ENCODE results near the gene CDC42BPB. TPM values are rescaled to one million over a fixed set of nuclear protein-coding genes. Genes with fewer than 3 reads are reported as not detected.

The CDC42BPB gene
- total RNA-seq, 3 donors from 2014 or later (not counting 1 experiment from before 2014, with no cell fraction given), result 0.86 to 2.3 (median 2.0) TPM

DNA sequence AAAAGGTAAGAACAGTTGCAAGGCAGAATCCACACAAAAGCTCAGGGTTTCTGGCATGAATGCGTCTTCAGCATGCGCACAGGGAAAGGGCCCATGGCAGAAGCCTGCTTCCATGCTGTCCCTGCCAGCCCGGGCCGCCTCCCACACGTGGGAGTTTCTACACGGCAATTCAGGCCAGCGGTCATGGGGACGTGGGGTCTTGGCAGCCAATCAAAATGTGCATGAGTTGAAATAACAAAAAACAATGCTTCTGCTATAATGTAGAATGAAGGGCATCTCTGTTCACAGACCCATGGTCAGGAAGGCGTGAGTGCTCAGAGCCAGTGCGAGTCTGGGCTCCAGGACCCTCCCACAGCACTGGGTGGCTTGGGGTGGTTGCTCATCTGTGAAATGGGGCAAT lies 106.3 kb downstream of the CDC42BPB start:
- no peak for DNase-seq
- H3K36me3 ChIP-seq (ENCODE audit: control insufficient read depth, insufficient read depth, low read length), result no peaks in the 10 kb centered on the region
- H3K27me3 Mint-ChIP-seq (ENCODE audit: low read depth in 2 of 2), result no peaks in the 10 kb centered on the region

DNA sequence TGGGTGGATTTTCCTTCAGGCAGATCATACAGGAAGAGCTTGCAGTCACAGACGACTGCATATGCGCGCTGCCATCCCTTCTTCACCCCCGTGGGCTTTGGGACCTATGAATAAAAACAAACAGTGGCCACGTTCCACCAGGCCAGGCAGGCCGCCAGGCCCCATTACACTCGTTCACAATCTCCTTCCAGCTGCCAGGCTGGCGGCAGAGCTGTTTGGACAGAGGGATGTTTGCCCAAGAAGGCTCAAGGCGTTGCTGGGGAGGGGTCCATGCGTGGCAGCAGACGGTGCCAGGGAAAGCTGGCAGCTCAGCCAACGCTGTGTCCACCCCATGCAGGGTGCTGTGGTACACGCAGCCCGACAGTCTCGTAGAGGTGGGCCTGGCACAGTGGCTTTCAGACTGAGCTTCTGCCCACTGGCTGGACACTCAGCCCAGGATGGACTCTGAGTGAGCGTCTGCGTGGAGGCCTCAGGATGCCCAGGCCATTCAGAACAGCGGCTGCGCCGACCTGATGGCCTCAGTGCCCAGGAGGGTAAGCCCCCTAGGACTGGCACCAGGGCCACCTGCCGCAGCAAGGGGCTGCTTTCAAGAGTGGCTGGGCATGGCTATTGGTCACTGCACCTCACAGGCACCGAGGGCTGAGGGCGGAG lies 107.4 kb downstream of the CDC42BPB start:
- TF ChIP-seq, protein P1, sequence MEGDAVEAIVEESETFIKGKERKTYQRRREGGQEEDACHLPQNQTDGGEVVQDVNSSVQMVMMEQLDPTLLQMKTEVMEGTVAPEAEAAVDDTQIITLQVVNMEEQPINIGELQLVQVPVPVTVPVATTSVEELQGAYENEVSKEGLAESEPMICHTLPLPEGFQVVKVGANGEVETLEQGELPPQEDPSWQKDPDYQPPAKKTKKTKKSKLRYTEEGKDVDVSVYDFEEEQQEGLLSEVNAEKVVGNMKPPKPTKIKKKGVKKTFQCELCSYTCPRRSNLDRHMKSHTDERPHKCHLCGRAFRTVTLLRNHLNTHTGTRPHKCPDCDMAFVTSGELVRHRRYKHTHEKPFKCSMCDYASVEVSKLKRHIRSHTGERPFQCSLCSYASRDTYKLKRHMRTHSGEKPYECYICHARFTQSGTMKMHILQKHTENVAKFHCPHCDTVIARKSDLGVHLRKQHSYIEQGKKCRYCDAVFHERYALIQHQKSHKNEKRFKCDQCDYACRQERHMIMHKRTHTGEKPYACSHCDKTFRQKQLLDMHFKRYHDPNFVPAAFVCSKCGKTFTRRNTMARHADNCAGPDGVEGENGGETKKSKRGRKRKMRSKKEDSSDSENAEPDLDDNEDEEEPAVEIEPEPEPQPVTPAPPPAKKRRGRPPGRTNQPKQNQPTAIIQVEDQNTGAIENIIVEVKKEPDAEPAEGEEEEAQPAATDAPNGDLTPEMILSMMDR (IDR thresholded peaks at IDR 0.05), result no peak
- intact Hi-C loops (cut with micrococcal nuclease), result no loop called here
- DNase-seq (no peak), ATAC-seq (no peak)
- Histone ChIP-seq H3K27ac (ENCODE audit: low read length) (peak overlapping the region; percentile 11), H3K9me3 (ENCODE audit: control insufficient read depth, insufficient read depth, low read length) (no peaks in the 10 kb centered on the region), H3K4me1 (ENCODE audit: control insufficient read depth, insufficient read depth, low read length) (peaks cover 15% of the 10 kb centered on the region), H3K36me3 (ENCODE audit: control insufficient read depth, insufficient read depth, low read length) (no peaks in the 10 kb centered on the region), H3K4me3 (ENCODE audit: low read length) (no peak overlapping the region), H3K27me3 (ENCODE audit: control insufficient read depth, insufficient read depth, low read length) (no peaks in the 10 kb centered on the region)
- WGBS (ENCODE audit: insufficient coverage), result 94% methylated on average over 23 of the region's 23 CpGs
- no peaks in the 10 kb centered on the region for H3K9me3 Mint-ChIP-seq
- peak overlapping the region; percentile 14 to 37 for H3K27ac Mint-ChIP-seq
- peaks cover 10 to 11% of the 10 kb centered on the region in 2 donors for H3K4me1 Mint-ChIP-seq
- H3K36me3 Mint-ChIP-seq, result no peaks in the 10 kb centered on the region
- no peaks in the 10 kb centered on the region for H3K27me3 Mint-ChIP-seq (ENCODE audit: low read depth in 2 of 2)
- no peak overlapping the region for H3K4me3 Mint-ChIP-seq

More for the DNA sequence above, 106.3 kb downstream of the CDC42BPB start:
- no peak for ATAC-seq
- TF ChIP-seq, protein P1 (IDR thresholded peaks at IDR 0.05), result no peak
- Mint-ChIP-seq H3K9me3 (no peaks in the 10 kb centered on the region), H3K27ac (no peak overlapping the region), H3K4me1 (peaks cover 10 to 11% of the 10 kb centered on the region in 2 donors), H3K4me3 (no peak overlapping the region), H3K36me3 (no peaks in the 10 kb centered on the region)
- 93% methylated on average over 10 of the region's 10 CpGs for WGBS (ENCODE audit: insufficient coverage)
- H3K4me1 ChIP-seq (ENCODE audit: control insufficient read depth, insufficient read depth, low read length), result peaks cover 15% of the 10 kb centered on the region
- no peaks in the 10 kb centered on the region for H3K9me3 ChIP-seq (ENCODE audit: control insufficient read depth, insufficient read depth, low read length)
- H3K27me3 ChIP-seq (ENCODE audit: control insufficient read depth, insufficient read depth, low read length), result no peaks in the 10 kb centered on the region
- intact Hi-C loops (cut with micrococcal nuclease), result no loop called here
- H3K4me3 ChIP-seq (ENCODE audit: low read length), result no peak overlapping the region
- no peak overlapping the region for H3K27ac ChIP-seq (ENCODE audit: low read length)

GRCh38 chr14:102949062-102949800 lies 108.1 kb downstream of the CDC42BPB start:
- TF ChIP-seq, protein P1 (IDR thresholded peaks at IDR 0.05), result no peak
- peaks cover 15% of the 10 kb centered on the region for H3K4me1 ChIP-seq (ENCODE audit: control insufficient read depth, insufficient read depth, low read length)
- H3K27ac ChIP-seq (ENCODE audit: low read length), result peak overlapping the region; percentile 45
- no peaks in the 10 kb centered on the region for H3K9me3 Mint-ChIP-seq
- H3K9me3 ChIP-seq (ENCODE audit: control insufficient read depth, insufficient read depth, low read length), result no peaks in the 10 kb centered on the region
- peak overlapping the region; percentile 14 to 37 for H3K27ac Mint-ChIP-seq
- no peaks in the 10 kb centered on the region for H3K27me3 Mint-ChIP-seq (ENCODE audit: low read depth in 2 of 2)
- WGBS (ENCODE audit: insufficient coverage), result 21% methylated on average over 28 of the region's 28 CpGs
- intact Hi-C loops (cut with micrococcal nuclease), result no loop called here
- H3K36me3 ChIP-seq (ENCODE audit: control insufficient read depth, insufficient read depth, low read length), result no peaks in the 10 kb centered on the region
- H3K4me1 Mint-ChIP-seq, result peaks cover 10 to 11% of the 10 kb centered on the region in 2 donors
- H3K36me3 Mint-ChIP-seq, result no peaks in the 10 kb centered on the region
- peak in 1 of 2 donors; percentile 68 for DNase-seq
- peak overlapping the region; percentile 61 for H3K4me3 Mint-ChIP-seq
- no peak overlapping the region for H3K4me3 ChIP-seq (ENCODE audit: low read length)
- no peaks in the 10 kb centered on the region for H3K27me3 ChIP-seq (ENCODE audit: control insufficient read depth, insufficient read depth, low read length)
- ATAC-seq, result peak; percentile 60 to 80 (median 71)
